Measurements from ENCODE around the gene TMEM239. TPM values are rescaled to one million over a fixed set of nuclear protein-coding genes. Genes with fewer than 3 reads are reported as not detected.

The TMEM239 gene
- total RNA-seq, 1 donor from 2014 or later: not detected

DNA sequence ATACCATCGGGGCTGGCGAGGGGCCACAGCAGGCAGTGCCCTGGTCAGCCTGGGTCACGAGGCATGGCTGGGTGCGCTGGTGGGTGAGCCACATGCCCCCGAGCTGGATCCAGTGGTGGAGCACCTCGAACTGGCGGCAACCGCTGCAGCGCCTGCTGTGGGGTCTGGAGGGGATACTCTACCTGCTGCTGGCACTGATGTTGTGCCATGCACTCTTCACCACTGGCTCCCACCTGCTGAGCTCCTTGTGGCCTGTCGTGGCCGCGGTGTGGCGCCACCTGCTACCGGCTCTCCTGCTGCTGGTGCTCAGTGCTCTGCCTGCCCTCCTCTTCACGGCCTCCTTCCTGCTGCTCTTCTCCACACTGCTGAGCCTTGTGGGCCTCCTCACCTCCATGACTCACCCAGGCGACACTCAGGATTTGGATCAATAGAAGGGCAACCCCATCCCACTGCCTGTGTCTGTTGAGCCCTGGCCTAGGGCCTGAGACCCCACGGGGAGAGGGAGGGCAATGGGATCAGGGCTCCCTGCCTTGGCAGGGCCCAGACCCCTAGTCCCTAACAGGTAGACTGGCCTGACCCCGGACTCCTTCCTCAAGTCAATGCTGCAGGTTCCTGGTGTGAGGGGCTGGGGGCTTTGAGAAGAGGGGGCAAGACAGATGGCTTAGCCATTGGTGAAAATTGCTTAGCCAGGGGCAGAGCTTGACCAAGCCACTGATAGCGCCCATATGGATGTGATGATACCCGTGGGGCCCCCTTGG, 598 bp downstream of the TMEM239 start:
- no peak for DNase-seq
- no peak for TF ChIP-seq CTCF (IDR thresholded peaks at IDR 0.05; ENCODE audit: partially characterized antibody, unreplicated experiment)
- Mint-ChIP-seq H3K27me3 (ENCODE audit: unreplicated experiment) (peaks cover 18% of the 10 kb centered on the region), H3K9me3 (ENCODE audit: unreplicated experiment) (peaks cover 10% of the 10 kb centered on the region), H3K4me3 (ENCODE audit: unreplicated experiment) (no peak overlapping the region), H3K36me3 (ENCODE audit: unreplicated experiment) (peaks cover 8% of the 10 kb centered on the region), H3K4me1 (ENCODE audit: low read depth, unreplicated experiment) (peaks cover 13% of the 10 kb centered on the region), H3K27ac (ENCODE audit: unreplicated experiment) (no peak overlapping the region)

- H3K27ac Mint-ChIP-seq (ENCODE audit: unreplicated experiment): no peak overlapping the region
- no peak for TF ChIP-seq CTCF (IDR thresholded peaks at IDR 0.05; ENCODE audit: partially characterized antibody, unreplicated experiment)
- H3K9me3 Mint-ChIP-seq (ENCODE audit: unreplicated experiment): peaks cover 11% of the 10 kb centered on the region
- peaks cover 5% of the 10 kb centered on the region for H3K36me3 Mint-ChIP-seq (ENCODE audit: unreplicated experiment)
- no peak overlapping the region for H3K4me3 Mint-ChIP-seq (ENCODE audit: unreplicated experiment)
- no peak for DNase-seq
- peaks cover 13% of the 10 kb centered on the region for H3K4me1 Mint-ChIP-seq (ENCODE audit: low read depth, unreplicated experiment)
- H3K27me3 Mint-ChIP-seq (ENCODE audit: unreplicated experiment): peaks cover 19% of the 10 kb centered on the region
Observed at GRCh38 chr20:2817341-2817726, 1.2 kb downstream of the TMEM239 start.

DNA sequence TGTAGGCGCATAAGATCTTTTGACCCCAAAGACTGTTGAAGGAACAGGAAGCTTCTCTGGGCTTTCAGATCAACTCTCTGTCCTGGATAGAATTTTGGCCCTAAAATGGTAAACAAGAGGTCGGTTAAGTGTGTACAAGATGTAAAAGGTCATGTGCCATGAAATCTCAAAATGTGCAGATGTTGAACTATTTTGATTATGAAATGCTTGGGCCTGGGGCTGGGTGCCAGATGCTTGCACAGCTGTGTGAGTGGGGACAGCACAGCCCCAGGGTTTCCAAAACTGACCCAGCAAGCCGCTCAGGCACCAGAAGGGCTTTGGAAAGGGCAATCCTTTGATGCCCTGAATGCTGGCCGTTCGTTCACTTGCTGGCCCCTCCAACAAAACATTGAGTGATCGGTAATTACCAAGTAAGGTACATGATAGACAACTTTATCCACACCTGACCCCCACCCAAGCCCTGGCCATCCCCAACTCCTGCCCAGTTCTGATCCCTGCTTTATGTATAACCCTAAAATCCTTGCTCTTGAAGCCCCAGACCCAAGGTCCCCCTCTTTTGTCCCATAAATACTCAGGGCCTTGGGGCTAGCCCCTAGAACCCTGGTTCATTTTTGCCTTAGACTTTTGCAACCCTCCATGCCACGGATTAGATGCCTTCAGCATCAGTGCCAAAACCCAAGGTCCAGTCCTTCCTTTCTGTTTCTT, 1.9 kb downstream of the TMEM239 start:
- Mint-ChIP-seq H3K36me3 (ENCODE audit: unreplicated experiment) (peaks cover 5% of the 10 kb centered on the region), H3K27me3 (ENCODE audit: unreplicated experiment) (peaks cover 19% of the 10 kb centered on the region), H3K4me3 (ENCODE audit: unreplicated experiment) (no peak overlapping the region), H3K27ac (ENCODE audit: unreplicated experiment) (no peak overlapping the region), H3K4me1 (ENCODE audit: low read depth, unreplicated experiment) (peaks cover 13% of the 10 kb centered on the region), H3K9me3 (ENCODE audit: unreplicated experiment) (peaks cover 11% of the 10 kb centered on the region)
- no peak for DNase-seq
- TF ChIP-seq CTCF (IDR thresholded peaks at IDR 0.05; ENCODE audit: partially characterized antibody, unreplicated experiment): no peak

DNA sequence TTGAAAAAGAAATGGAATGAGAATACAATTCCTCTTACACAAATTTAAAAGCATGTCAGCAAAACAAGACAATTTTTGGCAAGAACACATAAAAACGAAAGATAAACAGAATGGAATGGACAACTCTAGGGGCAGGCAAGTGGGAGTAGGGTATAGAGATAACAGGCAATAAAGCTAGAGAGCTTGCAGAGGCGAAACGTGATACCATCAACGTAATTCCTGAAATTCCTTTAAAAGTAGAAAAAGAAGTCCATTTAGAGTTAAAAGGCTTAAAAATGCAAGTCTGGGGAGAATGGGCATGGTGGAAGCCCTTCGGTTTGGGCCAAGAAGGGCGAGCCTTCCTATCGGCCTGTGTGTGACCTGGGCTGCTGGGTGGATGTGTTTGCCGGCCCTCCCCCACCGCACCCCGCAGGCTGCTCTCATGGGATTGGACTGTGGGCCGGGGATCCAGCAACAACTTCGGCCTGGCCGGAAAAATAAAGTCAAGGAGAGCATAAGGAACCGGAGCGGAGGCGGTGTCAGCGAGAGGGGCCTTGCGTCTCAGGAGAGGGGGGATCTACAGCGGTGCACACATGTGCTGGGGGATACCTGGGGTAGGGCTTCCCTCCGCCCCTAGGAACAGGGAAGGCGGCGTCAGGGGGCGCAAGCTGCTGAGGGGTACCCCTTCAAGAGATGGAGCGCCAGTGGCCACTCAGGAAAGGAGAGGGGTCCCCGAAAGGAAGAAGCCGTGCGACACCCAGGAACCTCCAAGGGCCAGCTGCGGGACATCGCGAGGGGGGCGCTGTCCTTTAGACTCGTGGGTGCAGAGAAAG, 4.1 kb downstream of the TMEM239 start:
- peaks cover 9% of the 10 kb centered on the region for H3K9me3 Mint-ChIP-seq (ENCODE audit: unreplicated experiment)
- no peak overlapping the region for H3K27ac Mint-ChIP-seq (ENCODE audit: unreplicated experiment)
- H3K27me3 Mint-ChIP-seq (ENCODE audit: unreplicated experiment): peaks cover 16% of the 10 kb centered on the region
- peaks cover 5% of the 10 kb centered on the region for H3K36me3 Mint-ChIP-seq (ENCODE audit: unreplicated experiment)
- no peak for TF ChIP-seq CTCF (IDR thresholded peaks at IDR 0.05; ENCODE audit: partially characterized antibody, unreplicated experiment)
- peaks cover 3% of the 10 kb centered on the region for H3K4me1 Mint-ChIP-seq (ENCODE audit: low read depth, unreplicated experiment)
- peak overlapping the region; percentile 60 for H3K4me3 Mint-ChIP-seq (ENCODE audit: unreplicated experiment)
- DNase-seq: no peak

Data from glutamatergic neuron (in vitro differentiated cells).